Activated CD8-positive, alpha-beta memory T cell treated with anti-CD3 and anti-CD28 coated beads for 48 hours (primary cell): ENCODE measurements around the gene PIGN.

Experiments used
- DNase-seq, 3 experiments: peaks; one replicate each; pipeline ENCODE4 v3.0.0-alpha.2; 2020; ENCODE audit warnings: low read depth in 2 of 3, low spot score in 2 of 3

Gene PIGN

DNA sequence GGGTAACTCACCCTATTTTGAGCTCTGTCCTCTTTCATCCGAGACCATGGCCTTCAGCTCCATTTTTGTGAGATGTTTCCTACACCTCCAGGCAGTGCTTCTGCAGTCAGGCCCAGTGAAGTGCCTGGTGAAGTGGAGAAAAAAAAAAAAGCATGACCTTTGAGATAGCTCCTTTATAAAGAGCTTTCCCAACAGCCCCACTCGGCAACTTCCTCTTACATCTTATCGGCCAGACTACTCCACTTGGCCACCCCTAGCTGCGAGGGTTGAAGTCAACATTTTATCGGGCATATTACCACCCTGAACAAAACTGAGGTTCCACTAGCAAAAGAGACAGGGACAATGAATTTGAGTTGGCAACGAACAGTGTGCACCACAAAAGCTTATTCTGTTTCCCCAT lies 169.2 kb downstream of the PIGN start:
- no peak for DNase-seq

DNA sequence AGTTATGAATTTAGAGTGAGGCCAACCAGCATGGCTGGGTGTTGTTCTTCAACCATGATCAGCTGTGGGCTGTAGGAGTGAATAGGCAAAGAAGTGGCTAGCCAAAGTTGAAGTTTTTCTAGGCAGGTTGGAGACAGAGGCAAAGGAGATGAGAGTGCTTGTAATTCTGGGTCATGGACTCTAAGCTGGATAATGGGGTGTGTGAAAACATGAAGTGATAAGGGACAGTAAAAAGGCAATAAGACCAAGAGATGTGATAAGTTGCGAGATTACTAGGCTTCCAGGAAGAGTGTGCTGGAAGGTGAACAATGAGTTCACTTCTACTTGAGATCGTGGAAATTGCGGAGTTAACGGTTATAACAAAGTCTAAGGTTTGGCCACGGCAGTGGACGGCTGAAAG lies 175.4 kb downstream of the PIGN start:
- DNase-seq = no peak

DNA sequence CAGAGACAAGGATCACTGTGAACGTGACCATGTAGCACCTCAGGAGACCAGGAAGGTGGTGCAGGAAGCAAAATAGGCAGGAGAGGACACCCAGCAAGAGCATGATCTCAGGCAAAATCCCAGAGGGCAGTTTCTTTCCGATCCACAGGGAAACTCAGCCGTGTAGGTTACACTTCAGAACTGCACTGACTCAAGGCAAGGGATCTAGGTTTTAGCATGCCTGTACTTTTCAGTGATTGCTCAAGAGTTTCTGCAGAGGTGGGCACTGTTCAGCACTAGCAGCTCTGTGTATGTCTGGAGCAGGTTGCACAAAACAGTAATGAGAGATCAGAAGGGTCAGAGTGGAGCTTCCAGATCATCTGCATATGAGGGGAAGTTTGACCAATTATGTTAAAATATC lies 177.3 kb downstream of the PIGN start:
- no peak for DNase-seq

DNA sequence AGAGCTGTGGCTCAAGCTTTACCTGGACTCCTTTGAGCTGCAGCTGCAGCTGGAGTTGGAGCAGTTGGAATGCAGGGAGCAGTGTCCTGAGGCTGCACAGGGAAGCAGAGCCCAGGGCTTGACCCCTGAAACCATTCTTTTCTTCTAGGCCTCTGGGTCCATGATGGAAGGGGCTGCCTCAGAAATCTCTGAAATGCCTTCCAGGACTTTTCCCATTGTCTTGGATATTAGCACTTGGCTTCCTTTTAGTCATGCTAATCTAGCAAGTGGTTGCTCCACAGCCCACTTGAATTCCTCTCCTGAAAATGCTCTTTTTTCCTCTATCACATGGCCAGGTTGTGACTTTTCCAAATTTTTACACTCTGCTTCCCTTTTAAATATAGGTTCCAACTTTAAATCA lies 185.5 kb downstream of the PIGN start:
- no peak for DNase-seq

DNA sequence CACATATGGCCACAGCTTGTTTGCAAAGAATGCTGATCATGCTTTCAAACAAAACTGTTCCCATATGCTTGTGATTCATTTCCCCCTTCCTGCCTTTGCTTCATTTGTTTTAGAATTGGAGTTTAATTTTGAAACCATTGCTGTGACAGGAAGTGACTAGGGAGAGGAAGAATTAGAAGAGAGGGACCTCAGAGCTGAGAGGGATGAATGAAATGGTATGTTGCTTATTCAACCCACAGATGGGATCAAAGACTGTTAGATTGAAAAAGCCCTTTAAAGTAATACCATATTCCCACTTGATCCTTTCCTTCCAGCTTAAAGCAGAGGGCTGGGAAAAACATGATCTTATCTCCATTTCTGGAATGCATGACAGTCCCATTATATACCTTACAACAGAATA lies 187.9 kb downstream of the PIGN start:
- DNase-seq = no peak

DNA sequence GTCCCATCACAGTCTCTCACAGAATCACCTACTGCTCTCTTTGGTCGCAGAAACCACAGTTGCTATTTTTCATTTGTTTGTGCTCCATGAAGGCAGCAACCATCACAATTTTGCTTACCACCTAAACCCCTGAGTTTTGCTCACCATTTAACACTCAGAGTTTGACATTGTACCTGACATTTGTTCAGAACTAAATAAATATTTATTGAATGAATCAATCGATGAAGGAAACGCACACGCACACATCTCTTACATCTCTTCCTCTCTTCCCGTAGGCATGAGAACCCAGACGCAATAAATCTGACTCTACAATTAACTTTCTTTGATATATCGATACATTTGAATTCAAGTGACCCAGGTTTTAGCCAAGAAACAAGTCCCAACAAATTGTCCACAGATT lies 188.5 kb downstream of the PIGN start:
- no peak for DNase-seq

DNA sequence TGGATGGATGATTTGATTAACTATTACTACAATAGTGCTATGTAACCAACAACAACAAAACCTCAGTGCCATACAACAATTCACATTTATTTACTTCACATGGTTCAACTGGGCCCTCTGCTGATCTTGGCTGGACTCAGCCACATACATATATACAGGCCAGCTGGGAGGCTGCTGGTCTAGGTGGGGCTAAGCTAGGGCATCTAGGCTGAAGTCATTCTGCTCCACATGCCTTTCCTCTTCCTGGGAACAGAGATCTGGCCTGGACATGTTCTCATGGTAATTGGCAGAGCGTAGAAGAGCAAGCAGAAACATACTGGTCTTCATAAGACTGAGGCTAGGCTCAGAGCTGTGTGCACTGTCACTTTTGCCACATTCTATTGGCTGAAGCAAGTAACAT lies 191.2 kb downstream of the PIGN start:
- DNase-seq = no peak

DNA sequence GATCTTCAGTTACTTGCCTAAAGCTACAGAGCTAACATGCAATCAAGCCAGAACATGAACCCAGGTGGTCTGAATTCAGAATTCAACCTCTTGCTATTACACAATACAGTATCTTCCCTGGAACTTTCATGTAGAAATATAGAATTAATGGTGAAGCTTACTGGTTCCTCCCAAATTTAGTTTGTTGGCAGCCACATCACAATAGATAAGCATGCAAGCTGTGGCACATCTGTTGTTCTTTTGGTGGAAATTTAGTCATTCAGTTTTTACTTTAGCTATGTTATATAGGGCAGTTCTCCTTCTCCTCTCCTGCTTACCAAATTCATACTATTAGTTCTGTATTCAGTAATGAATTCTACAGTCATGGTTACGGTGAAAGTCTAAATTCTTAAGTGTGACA lies 193.0 kb downstream of the PIGN start:
- no peak for DNase-seq

DNA sequence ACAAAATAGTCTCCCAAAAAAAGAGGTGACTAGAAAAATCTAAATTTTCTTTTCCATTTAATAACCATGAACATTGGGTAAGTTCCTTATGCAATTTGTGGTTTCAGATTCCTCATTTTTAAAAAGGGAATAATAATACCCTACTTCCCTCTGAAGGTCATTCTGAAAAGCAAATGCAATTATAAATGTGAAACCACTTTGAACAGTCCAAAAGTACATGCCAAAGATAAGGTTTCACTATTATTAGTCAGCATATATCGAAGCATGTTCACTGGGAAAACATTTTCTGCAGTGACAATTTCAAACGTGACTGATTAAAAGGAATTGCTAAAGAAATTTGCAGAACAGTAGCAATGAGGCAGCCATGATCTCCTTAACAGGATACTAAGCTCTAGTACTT lies 193.9 kb downstream of the PIGN start:
- no peak for DNase-seq

DNA sequence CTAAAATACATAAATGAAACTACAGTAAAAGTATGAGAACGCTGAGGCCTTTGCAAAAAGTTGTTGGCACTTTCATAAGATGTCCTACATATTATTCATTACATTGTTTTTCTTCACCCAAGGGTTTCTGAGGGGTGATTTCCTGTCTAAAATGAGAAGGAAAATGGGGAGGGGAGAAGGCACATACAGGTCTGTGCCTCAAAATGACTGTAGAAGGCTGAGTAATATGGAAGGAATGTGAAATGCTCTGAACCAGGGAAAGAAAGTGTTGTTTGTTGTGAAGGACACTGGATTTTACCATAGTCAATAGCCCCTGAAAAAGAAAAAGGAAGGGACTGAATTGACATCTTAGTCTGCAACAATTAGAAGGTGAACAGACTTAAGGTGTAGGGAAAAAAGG lies 194.6 kb downstream of the PIGN start:
- DNase-seq = no peak

DNA sequence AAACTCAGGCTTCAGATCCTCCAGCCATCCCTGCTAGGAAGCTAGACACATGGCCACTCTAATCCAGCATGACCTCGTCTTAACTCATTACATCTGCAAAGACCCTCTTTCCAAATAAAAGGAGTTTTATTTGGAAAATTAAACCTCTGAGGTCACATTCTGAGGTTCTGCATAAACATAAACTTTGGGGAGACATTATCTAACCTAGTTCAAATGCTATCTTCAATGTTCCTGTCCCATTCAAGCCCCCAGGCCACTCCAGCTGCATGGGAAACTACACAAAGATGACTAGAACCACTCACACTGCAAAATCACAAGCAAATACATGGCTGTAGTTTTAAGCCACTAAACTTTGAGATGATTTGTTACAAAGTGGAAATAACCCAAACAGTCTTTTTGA lies 195.0 kb downstream of the PIGN start:
- no peak for DNase-seq

DNA sequence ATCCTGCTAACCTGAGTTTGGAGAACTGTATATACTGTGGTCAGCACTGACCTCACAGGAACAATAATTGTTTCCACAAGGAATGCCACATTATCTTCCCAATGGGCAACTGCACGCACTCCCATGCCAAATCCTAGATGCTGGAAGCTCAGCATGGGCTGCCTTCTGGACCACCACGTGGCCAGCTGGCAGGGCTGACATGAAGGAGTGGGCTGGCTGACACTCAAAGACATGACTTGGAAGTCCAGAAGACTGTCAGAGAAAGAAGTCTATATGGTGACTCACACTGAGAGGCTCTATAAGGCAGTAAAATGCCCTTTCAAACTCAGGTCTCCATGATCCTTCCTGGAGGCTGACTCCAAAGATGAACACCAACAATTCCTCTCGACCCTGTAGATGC lies 195.7 kb downstream of the PIGN start:
- no peak for DNase-seq
